CD4-positive, alpha-beta T cell treated with Interleukin-15 for 1 hour (primary cell): Measurements from ENCODE around the gene CFAP97D2.
A peak's percentile ranks its signal among the peaks of the same experiment; 100 is the strongest.

Experiments
- DNase-seq: peaks from one replicate; pipeline ENCODE4 v3.0.0-alpha.2; 2020

Gene CFAP97D2

GRCh38 chr13:114200399-114200911 is 21.4 kb downstream of the CFAP97D2 start:
- DNase-seq: no peak

- DNase-seq: no peak
Observed at GRCh38 chr13:114202581-114202980, 23.5 kb downstream of the CFAP97D2 start.

- no peak for DNase-seq
Observed at GRCh38 chr13:114203536-114203935, 24.5 kb downstream of the CFAP97D2 start.

- no peak for DNase-seq
Observed at GRCh38 chr13:114204894-114205293, 25.8 kb downstream of the CFAP97D2 start.

- no peak for DNase-seq
Observed at GRCh38 chr13:114208134-114208533, 29.1 kb downstream of the CFAP97D2 start.

GRCh38 chr13:114211446-114212157 is 32.5 kb downstream of the CFAP97D2 start:
- DNase-seq: no peak

GRCh38 chr13:114212158-114212495 is 33.1 kb downstream of the CFAP97D2 start:
- no peak for DNase-seq

- no peak for DNase-seq
Observed at GRCh38 chr13:114213980-114214379, 34.9 kb downstream of the CFAP97D2 start.

GRCh38 chr13:114219392-114219791 is 40.3 kb downstream of the CFAP97D2 start:
- no peak for DNase-seq

- no peak for DNase-seq
Observed at GRCh38 chr13:114222461-114222968, 43.5 kb downstream of the CFAP97D2 start.

GRCh38 chr13:114224201-114224600 is 45.1 kb downstream of the CFAP97D2 start:
- no peak for DNase-seq

GRCh38 chr13:114225610-114226009 is 46.6 kb downstream of the CFAP97D2 start:
- no peak for DNase-seq

- DNase-seq: no peak
Observed at GRCh38 chr13:114226088-114226487, 47.0 kb downstream of the CFAP97D2 start.

- DNase-seq: peak; percentile 82
Observed at GRCh38 chr13:114226699-114227323, 47.8 kb downstream of the CFAP97D2 start.

- DNase-seq: no peak
Observed at GRCh38 chr13:114227528-114227927, 48.5 kb downstream of the CFAP97D2 start.

- no peak for DNase-seq
Observed at GRCh38 chr13:114228176-114228575, 49.1 kb downstream of the CFAP97D2 start.

- DNase-seq: no peak
Observed at GRCh38 chr13:114229506-114229905, 50.4 kb downstream of the CFAP97D2 start.

- no peak for DNase-seq
Observed at GRCh38 chr13:114230117-114230516, 51.1 kb downstream of the CFAP97D2 start.

GRCh38 chr13:114230575-114230974 is 51.5 kb downstream of the CFAP97D2 start:
- no peak for DNase-seq

- no peak for DNase-seq
Observed at GRCh38 chr13:114231886-114232285, 52.8 kb downstream of the CFAP97D2 start.

- DNase-seq: no peak
Observed at GRCh38 chr13:114234266-114234644, 55.2 kb downstream of the CFAP97D2 start.

- DNase-seq: peak; percentile 82
Observed at GRCh38 chr13:114234645-114235421, 55.8 kb downstream of the CFAP97D2 start, which contains the start of gene CDC16. CDC16 (plus strand) TSS chr13:114234897; CDS start chr13:114235085, 188 bp downstream.

- no peak for DNase-seq
Observed at GRCh38 chr13:114235697-114236096, 56.6 kb downstream of the CFAP97D2 start.
